Measurements from ENCODE around the gene DSE. TPM values are rescaled to one million over a fixed set of nuclear protein-coding genes. Genes with fewer than 3 reads are reported as not detected.

The DSE gene
- total and polyA plus RNA-seq, 2 donors (not counting 1 experiment from before 2014, with no cell fraction given): 71.0 to 89.2 TPM

DNA sequence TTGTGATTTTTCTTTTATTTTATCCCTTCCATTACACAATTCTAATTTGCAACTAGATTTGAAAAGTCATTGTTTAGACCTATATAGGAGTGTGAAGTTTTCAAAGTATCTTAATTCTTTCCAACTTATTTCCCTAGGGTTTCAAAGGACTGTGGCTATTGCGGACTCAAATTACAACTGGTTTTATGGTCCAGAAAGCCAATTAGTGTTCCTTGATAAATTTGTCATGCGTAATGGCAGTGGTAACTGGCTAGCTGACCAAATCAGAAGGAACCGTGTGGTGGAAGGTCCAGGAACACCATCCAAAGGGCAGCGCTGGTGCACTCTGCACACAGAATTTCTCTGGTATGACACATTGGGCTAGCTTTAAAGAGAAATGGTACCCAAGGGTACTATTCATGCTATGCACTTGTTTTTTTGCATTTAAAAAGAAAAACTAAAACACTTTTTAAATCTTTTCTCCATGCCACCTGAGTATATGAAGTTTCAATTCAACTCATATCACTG, 62.5 kb downstream of the DSE start:
- TF ChIP-seq EZH2 (IDR thresholded peaks at IDR 0.05; ENCODE audit: low read length, missing control alignments): no peak
- TF ChIP-seq, protein P1, sequence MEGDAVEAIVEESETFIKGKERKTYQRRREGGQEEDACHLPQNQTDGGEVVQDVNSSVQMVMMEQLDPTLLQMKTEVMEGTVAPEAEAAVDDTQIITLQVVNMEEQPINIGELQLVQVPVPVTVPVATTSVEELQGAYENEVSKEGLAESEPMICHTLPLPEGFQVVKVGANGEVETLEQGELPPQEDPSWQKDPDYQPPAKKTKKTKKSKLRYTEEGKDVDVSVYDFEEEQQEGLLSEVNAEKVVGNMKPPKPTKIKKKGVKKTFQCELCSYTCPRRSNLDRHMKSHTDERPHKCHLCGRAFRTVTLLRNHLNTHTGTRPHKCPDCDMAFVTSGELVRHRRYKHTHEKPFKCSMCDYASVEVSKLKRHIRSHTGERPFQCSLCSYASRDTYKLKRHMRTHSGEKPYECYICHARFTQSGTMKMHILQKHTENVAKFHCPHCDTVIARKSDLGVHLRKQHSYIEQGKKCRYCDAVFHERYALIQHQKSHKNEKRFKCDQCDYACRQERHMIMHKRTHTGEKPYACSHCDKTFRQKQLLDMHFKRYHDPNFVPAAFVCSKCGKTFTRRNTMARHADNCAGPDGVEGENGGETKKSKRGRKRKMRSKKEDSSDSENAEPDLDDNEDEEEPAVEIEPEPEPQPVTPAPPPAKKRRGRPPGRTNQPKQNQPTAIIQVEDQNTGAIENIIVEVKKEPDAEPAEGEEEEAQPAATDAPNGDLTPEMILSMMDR (conservative IDR thresholded peaks at IDR 0.05 in 1 of 2, IDR thresholded peaks at IDR 0.05 in 1 of 2; ENCODE audit: low read depth in 1 of 2, low read length in 2 of 2): no peak
- Histone ChIP-seq H4K20me1 (ENCODE audit: control insufficient read depth, extremely low read depth, insufficient read depth, low read length) (no peaks in the 10 kb centered on the region), H3K9ac (ENCODE audit: insufficient read depth, low read length) (no peak overlapping the region), H3K9me3 (ENCODE audit: control insufficient read depth, insufficient read depth, low read depth, low read length) (no peaks in the 10 kb centered on the region), H3K27ac (ENCODE audit: insufficient read depth, low read length) (no peak overlapping the region), H3K4me3 (replicated peaks in 1 of 4; ENCODE audit: control extremely low read depth in 1 of 4, insufficient read depth in 1 of 4, low read depth in 3 of 4, low read length in 4 of 4) (no peak overlapping the region), H2AFZ (ENCODE audit: low read length) (no peak overlapping the region), H3K36me3 (ENCODE audit: control insufficient read depth, insufficient read depth, low read length) (no peaks in the 10 kb centered on the region), H3K79me2 (ENCODE audit: control insufficient read depth, insufficient read depth, low read length) (no peaks in the 10 kb centered on the region), H3K4me2 (ENCODE audit: extremely low read depth, insufficient read depth, low read length) (no peak overlapping the region), H3K27me3 (ENCODE audit: control insufficient read depth, insufficient read depth, low read length) (no peaks in the 10 kb centered on the region), H3K4me1 (ENCODE audit: control insufficient read depth, extremely low read depth, insufficient read depth, low read length) (no peaks in the 10 kb centered on the region)
- DNase-seq (ENCODE audit: low read depth in 2 of 2): no peak

DNA sequence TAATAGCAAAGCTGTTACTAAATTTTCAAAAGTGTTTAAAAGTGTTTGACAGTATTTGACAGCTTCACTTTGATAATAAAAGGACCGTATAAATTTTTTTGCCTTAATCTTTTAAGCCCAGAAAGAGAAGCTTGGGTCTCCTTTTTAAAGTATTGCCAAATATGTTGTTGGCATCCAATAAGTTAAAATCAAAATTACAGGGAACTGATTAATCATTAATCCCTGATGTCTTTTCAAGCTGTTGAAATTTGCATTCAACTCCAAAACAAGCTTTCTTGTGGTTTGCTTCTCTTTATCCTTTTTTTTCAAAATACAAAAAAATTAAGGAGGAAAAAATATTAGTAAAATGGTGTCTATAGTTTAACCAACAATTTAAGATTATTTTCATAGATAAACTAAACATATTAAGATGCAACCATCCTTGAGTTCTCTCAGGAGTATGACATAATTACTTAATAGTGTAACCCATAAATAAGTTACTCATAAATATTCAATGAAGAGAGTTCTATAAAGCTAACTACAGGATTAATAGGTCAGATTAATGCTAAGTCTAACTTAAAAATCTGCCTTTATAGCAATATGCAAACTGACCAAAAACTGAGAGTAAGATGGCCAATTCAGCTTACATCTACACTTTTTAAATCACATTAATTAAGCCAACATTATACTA, 63.4 kb downstream of the DSE start:
- Histone ChIP-seq H3K27ac (ENCODE audit: insufficient read depth, low read length) (no peak overlapping the region), H3K4me2 (ENCODE audit: extremely low read depth, insufficient read depth, low read length) (no peak overlapping the region), H3K79me2 (ENCODE audit: control insufficient read depth, insufficient read depth, low read length) (no peaks in the 10 kb centered on the region), H4K20me1 (ENCODE audit: control insufficient read depth, extremely low read depth, insufficient read depth, low read length) (no peaks in the 10 kb centered on the region), H3K4me3 (replicated peaks in 1 of 4; ENCODE audit: control extremely low read depth in 1 of 4, insufficient read depth in 1 of 4, low read depth in 3 of 4, low read length in 4 of 4) (no peak overlapping the region), H2AFZ (ENCODE audit: low read length) (no peak overlapping the region), H3K36me3 (ENCODE audit: control insufficient read depth, insufficient read depth, low read length) (no peaks in the 10 kb centered on the region), H3K9me3 (ENCODE audit: control insufficient read depth, insufficient read depth, low read depth, low read length) (no peaks in the 10 kb centered on the region), H3K4me1 (ENCODE audit: control insufficient read depth, extremely low read depth, insufficient read depth, low read length) (peaks cover 2% of the 10 kb centered on the region), H3K27me3 (ENCODE audit: control insufficient read depth, insufficient read depth, low read length) (no peaks in the 10 kb centered on the region), H3K9ac (ENCODE audit: insufficient read depth, low read length) (no peak overlapping the region)
- TF ChIP-seq EZH2 (IDR thresholded peaks at IDR 0.05; ENCODE audit: low read length, missing control alignments): no peak
- TF ChIP-seq, protein P1 (conservative IDR thresholded peaks at IDR 0.05 in 1 of 2, IDR thresholded peaks at IDR 0.05 in 1 of 2; ENCODE audit: low read depth in 1 of 2, low read length in 2 of 2): no peak
- DNase-seq (ENCODE audit: low read depth in 2 of 2): no peak

DNA sequence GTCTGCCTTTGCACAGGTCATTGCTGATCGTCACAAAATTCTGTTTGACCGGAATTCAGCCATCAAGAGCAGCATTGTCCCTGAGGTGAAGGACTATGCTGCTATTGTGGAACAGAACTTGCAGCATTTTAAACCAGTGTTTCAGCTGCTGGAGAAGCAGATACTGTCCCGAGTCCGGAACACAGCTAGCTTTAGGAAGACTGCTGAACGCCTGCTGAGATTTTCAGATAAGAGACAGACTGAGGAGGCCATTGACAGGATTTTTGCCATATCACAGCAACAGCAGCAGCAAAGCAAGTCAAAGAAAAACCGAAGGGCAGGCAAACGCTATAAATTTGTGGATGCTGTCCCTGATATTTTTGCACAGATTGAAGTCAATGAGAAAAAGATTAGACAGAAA, 65.8 kb downstream of the DSE start:
- no peaks in the 10 kb centered on the region for H3K36me3 ChIP-seq (ENCODE audit: control insufficient read depth, insufficient read depth, low read length)
- TF ChIP-seq EZH2 (IDR thresholded peaks at IDR 0.05; ENCODE audit: low read length, missing control alignments): no peak
- TF ChIP-seq, protein P1 (conservative IDR thresholded peaks at IDR 0.05 in 1 of 2, IDR thresholded peaks at IDR 0.05 in 1 of 2; ENCODE audit: low read depth in 1 of 2, low read length in 2 of 2): no peak
- no peaks in the 10 kb centered on the region for H3K79me2 ChIP-seq (ENCODE audit: control insufficient read depth, insufficient read depth, low read length)
- no peak for DNase-seq (ENCODE audit: low read depth in 2 of 2)
- H3K4me3 ChIP-seq (replicated peaks in 1 of 4; ENCODE audit: control extremely low read depth in 1 of 4, insufficient read depth in 1 of 4, low read depth in 3 of 4, low read length in 4 of 4): no peak overlapping the region
- H3K27ac ChIP-seq (ENCODE audit: insufficient read depth, low read length): no peak overlapping the region
- H4K20me1 ChIP-seq (ENCODE audit: control insufficient read depth, extremely low read depth, insufficient read depth, low read length): no peaks in the 10 kb centered on the region
- H3K9ac ChIP-seq (ENCODE audit: insufficient read depth, low read length): no peak overlapping the region
- H3K27me3 ChIP-seq (ENCODE audit: control insufficient read depth, insufficient read depth, low read length): no peaks in the 10 kb centered on the region
- H2AFZ ChIP-seq (ENCODE audit: low read length): no peak overlapping the region
- no peaks in the 10 kb centered on the region for H3K9me3 ChIP-seq (ENCODE audit: control insufficient read depth, insufficient read depth, low read depth, low read length)
- H3K4me2 ChIP-seq (ENCODE audit: extremely low read depth, insufficient read depth, low read length): no peak overlapping the region
- peaks cover 5% of the 10 kb centered on the region for H3K4me1 ChIP-seq (ENCODE audit: control insufficient read depth, extremely low read depth, insufficient read depth, low read length)
